Neural cell (in vitro differentiated cells): Measurements from ENCODE around the gene LIX1L. TPM values are rescaled to one million over a fixed set of nuclear protein-coding genes. Genes with fewer than 3 reads are reported as not detected.

Source experiments
- H2AFZ ChIP-seq: fragments of 200-600, 300-800 bp; sonication (generic), shearing (Covaris generic); 2 replicates; pipeline ENCODE4 v1.6.0; 2014; ENCODE audit warnings: low read depth, mild to moderate bottlenecking, antibody characterized with exemption, low read length, moderate library complexity
- H3F3A ChIP-seq: fragments of 200-600 bp; shearing (Covaris generic); 2 replicates; pipeline ENCODE4 v1.6.1; 2016; ENCODE audit warnings: mild to moderate bottlenecking, moderate library complexity, mixed read lengths, antibody characterized with exemption, low read length; ENCODE audit not compliant: insufficient read depth, poor library complexity, severe bottlenecking
- H3K27ac ChIP-seq: fragments of 200-600, 300-800 bp; sonication (generic), shearing (Covaris generic); 2 replicates; pipeline ENCODE4 v1.5.1; 2014; ENCODE audit warnings: mild to moderate bottlenecking, low read length, moderate library complexity
- H3K27me3 ChIP-seq: fragments of 300-800, 200-600 bp; sonication (generic), shearing (Covaris generic); 2 replicates; pipeline ENCODE4 v1.6.0; 2014; ENCODE audit warnings: mild to moderate bottlenecking, low read depth, low read length, moderate library complexity; ENCODE audit not compliant: insufficient read depth
- H3K36me3 ChIP-seq: fragments of 300-800, 200-600 bp; sonication (generic), shearing (Covaris generic); 2 replicates; pipeline ENCODE4 v1.5.1; 2014; ENCODE audit warnings: mild to moderate bottlenecking, antibody characterized with exemption, low read length, moderate library complexity; ENCODE audit not compliant: insufficient read depth
- H3K4me2 ChIP-seq: fragments of 300-800, 200-600 bp; sonication (generic), shearing (Covaris generic); 2 replicates; pipeline ENCODE4 v1.6.0; 2014; ENCODE audit warnings: mild to moderate bottlenecking, low read length
- H3K4me3 ChIP-seq: fragments of 300-800, 200-600 bp; sonication (generic), shearing (Covaris generic); 2 replicates; pipeline ENCODE4 v1.5.1; 2014; ENCODE audit warnings: mild to moderate bottlenecking, low read length, moderate library complexity
- H3K79me2 ChIP-seq: fragments of 200-600 bp; shearing (Covaris generic); replicated peaks from 2 replicates; pipeline ENCODE4 v1.6.0; 2014; ENCODE audit warnings: mild to moderate bottlenecking, low read length, moderate library complexity; ENCODE audit not compliant: insufficient read depth
- H3K9ac ChIP-seq: fragments of 300-800, 200-600 bp; sonication (generic), shearing (Covaris generic); 2 replicates; pipeline ENCODE4 v1.6.1; 2016; ENCODE audit warnings: mild to moderate bottlenecking, low read length, mixed read lengths
- H3K9me2 ChIP-seq: fragments of 200-600 bp; shearing (Covaris generic); 2 replicates; pipeline ENCODE4 v1.6.1; 2016; ENCODE audit warnings: mild to moderate bottlenecking, low read length, mixed read lengths; ENCODE audit not compliant: insufficient read depth
- H3K9me3 ChIP-seq: fragments of 200-600, 300-800 bp; sonication (generic), shearing (Covaris generic); 2 replicates; pipeline ENCODE4 v1.6.1; 2016; ENCODE audit warnings: mild to moderate bottlenecking, mixed run types, low read length, moderate library complexity, mixed read lengths
- H4K20me1 ChIP-seq: fragments of 200-600 bp; shearing (Covaris generic); 2 replicates; pipeline ENCODE4 v1.6.1; 2016; ENCODE audit warnings: mild to moderate bottlenecking, mixed run types; ENCODE audit not compliant: insufficient read depth
- EP300 ChIP-seq: fragments of 450-650 bp; conservative IDR thresholded peaks from 2 replicates; pipeline ENCODE4 v1.6.1; 2014; ENCODE audit warnings: antibody characterized with exemption, mild to moderate bottlenecking, moderate library complexity; ENCODE audit not compliant: poor library complexity, severe bottlenecking
- EZH2 ChIP-seq: fragments of 200-600, 300-800 bp; shearing (Covaris generic), sonication (generic); IDR thresholded peaks from 2 replicates; pipeline ENCODE4 v1.6.1; 2014; ENCODE audit warnings: antibody characterized with exemption, low read length, borderline replicate concordance, mild to moderate bottlenecking; ENCODE audit not compliant: insufficient read depth, poor library complexity, severe bottlenecking
- MXI1 ChIP-seq: fragments of 450-650 bp; conservative IDR thresholded peaks from 2 replicates; pipeline ENCODE4 v1.6.1; 2014; ENCODE audit warnings: antibody characterized with exemption, mild to moderate bottlenecking; ENCODE audit not compliant: poor library complexity, severe bottlenecking
- POLR2AphosphoS5 ChIP-seq: IDR thresholded peaks from 2 replicates; pipeline ENCODE4 v1.6.1; 2012
- RAD21 ChIP-seq: fragments of 450-650 bp; conservative IDR thresholded peaks from 2 replicates; pipeline ENCODE4 v1.6.1; 2014; ENCODE audit warnings: antibody characterized with exemption, mild to moderate bottlenecking, moderate library complexity
- SMC3 ChIP-seq: fragments of 450-650 bp; conservative IDR thresholded peaks from 2 replicates; pipeline ENCODE4 v1.6.1; 2014; ENCODE audit warnings: antibody characterized with exemption, mild to moderate bottlenecking, moderate library complexity; ENCODE audit not compliant: poor library complexity
- TAF1 ChIP-seq: IDR thresholded peaks from 2 replicates; pipeline ENCODE4 v1.6.1; 2012; ENCODE audit warnings: low read depth
- polyA plus RNA-seq: library from polyadenylated mRNA; depleted of rRNA; stranded (reverse); fragments of >200 nt; gene quantifications from 2 replicates; pipeline ENCODE4 v1.2.3, GENCODE V29; 2014
- TF ChIP-seq, protein P1 (sequence below): IDR thresholded peaks from 2 replicates; pipeline ENCODE4 v1.6.1; 2012; ENCODE audit warnings: borderline replicate concordance
- TF ChIP-seq, protein P2 (sequence below): fragments of 450-650 bp; IDR thresholded peaks from 2 replicates; pipeline ENCODE4 v1.5.1; 2014; ENCODE audit warnings: antibody characterized with exemption, mild to moderate bottlenecking, moderate library complexity; ENCODE audit not compliant: poor library complexity, severe bottlenecking

Gene LIX1L
- polyA plus RNA-seq, 1 donor from 2014 or later = 17.0 TPM

DNA sequence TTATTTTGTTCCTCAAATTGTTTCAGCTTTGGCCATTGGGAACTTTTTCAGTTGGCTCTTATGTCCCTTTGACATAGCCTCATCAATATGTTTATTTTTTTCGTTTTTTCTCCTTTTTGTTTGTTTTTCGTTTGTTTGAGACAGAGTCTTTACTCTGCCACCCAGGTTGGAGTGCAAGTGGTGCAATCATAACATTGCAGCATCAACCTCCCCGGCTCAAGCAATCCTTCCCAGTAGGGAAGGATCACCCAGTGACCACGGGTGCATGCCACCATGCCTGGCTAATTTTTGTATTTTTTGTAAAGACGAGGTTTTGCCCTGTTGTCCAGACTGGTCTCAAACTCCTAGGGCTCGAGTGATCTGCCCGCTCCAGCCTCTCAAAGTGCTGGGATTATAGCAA is 14.8 kb upstream of the LIX1L start:
- no peaks in the 10 kb centered on the region for H3F3A ChIP-seq
- TF ChIP-seq, protein P1, sequence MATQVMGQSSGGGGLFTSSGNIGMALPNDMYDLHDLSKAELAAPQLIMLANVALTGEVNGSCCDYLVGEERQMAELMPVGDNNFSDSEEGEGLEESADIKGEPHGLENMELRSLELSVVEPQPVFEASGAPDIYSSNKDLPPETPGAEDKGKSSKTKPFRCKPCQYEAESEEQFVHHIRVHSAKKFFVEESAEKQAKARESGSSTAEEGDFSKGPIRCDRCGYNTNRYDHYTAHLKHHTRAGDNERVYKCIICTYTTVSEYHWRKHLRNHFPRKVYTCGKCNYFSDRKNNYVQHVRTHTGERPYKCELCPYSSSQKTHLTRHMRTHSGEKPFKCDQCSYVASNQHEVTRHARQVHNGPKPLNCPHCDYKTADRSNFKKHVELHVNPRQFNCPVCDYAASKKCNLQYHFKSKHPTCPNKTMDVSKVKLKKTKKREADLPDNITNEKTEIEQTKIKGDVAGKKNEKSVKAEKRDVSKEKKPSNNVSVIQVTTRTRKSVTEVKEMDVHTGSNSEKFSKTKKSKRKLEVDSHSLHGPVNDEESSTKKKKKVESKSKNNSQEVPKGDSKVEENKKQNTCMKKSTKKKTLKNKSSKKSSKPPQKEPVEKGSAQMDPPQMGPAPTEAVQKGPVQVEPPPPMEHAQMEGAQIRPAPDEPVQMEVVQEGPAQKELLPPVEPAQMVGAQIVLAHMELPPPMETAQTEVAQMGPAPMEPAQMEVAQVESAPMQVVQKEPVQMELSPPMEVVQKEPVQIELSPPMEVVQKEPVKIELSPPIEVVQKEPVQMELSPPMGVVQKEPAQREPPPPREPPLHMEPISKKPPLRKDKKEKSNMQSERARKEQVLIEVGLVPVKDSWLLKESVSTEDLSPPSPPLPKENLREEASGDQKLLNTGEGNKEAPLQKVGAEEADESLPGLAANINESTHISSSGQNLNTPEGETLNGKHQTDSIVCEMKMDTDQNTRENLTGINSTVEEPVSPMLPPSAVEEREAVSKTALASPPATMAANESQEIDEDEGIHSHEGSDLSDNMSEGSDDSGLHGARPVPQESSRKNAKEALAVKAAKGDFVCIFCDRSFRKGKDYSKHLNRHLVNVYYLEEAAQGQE = no peak
- TF ChIP-seq EZH2 (no peak), RAD21 (no peak), EP300 (no peak), MXI1 (no peak), POLR2AphosphoS5 (no peak), TAF1 (no peak), SMC3 (no peak)
- TF ChIP-seq, protein P2, sequence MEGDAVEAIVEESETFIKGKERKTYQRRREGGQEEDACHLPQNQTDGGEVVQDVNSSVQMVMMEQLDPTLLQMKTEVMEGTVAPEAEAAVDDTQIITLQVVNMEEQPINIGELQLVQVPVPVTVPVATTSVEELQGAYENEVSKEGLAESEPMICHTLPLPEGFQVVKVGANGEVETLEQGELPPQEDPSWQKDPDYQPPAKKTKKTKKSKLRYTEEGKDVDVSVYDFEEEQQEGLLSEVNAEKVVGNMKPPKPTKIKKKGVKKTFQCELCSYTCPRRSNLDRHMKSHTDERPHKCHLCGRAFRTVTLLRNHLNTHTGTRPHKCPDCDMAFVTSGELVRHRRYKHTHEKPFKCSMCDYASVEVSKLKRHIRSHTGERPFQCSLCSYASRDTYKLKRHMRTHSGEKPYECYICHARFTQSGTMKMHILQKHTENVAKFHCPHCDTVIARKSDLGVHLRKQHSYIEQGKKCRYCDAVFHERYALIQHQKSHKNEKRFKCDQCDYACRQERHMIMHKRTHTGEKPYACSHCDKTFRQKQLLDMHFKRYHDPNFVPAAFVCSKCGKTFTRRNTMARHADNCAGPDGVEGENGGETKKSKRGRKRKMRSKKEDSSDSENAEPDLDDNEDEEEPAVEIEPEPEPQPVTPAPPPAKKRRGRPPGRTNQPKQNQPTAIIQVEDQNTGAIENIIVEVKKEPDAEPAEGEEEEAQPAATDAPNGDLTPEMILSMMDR = no peak
- no peaks in the 10 kb centered on the region for H3K9me2 ChIP-seq
- no peaks in the 10 kb centered on the region for H3K36me3 ChIP-seq
- no peak overlapping the region for H3K9ac ChIP-seq
- no peaks in the 10 kb centered on the region for H3K9me3 ChIP-seq
- H3K4me2 ChIP-seq = no peak overlapping the region
- H3K27me3 ChIP-seq = no peaks in the 10 kb centered on the region
- no peak overlapping the region for H3K4me3 ChIP-seq
- no peaks in the 10 kb centered on the region for H4K20me1 ChIP-seq
- H3K27ac ChIP-seq = no peak overlapping the region
- H2AFZ ChIP-seq = no peak overlapping the region
- no peaks in the 10 kb centered on the region for H3K79me2 ChIP-seq

DNA sequence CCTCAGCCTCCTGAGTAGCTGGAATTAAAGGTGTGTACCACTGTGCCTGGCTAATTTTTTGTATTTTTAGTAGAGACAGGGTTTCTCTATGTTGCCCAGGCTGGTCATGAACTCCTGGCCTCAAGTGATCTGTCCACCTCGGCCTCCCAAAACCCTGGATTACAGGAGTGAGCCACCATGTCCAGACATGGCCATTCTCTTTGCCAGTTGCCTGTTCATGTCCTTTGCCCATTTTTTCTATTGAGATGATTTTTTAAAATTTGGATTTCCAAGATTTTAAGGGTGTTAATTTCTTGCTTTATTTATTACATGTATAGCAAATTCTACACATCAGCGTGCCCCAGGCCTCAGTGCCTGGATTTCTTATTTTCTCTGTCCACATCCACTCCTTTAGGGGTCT is 9.5 kb upstream of the LIX1L start:
- Histone ChIP-seq H3K9ac (no peak overlapping the region), H3K79me2 (no peaks in the 10 kb centered on the region), H3K4me3 (no peak overlapping the region), H3K27me3 (peaks cover under 1% of the 10 kb centered on the region), H2AFZ (no peak overlapping the region), H3K9me2 (no peaks in the 10 kb centered on the region), H3K27ac (no peak overlapping the region), H3K4me2 (no peak overlapping the region), H3K36me3 (no peaks in the 10 kb centered on the region), H3F3A (peaks cover 7% of the 10 kb centered on the region), H3K9me3 (no peaks in the 10 kb centered on the region), H4K20me1 (no peaks in the 10 kb centered on the region)
- TF ChIP-seq, protein P2 = no peak
- TF ChIP-seq TAF1 (no peak), POLR2AphosphoS5 (no peak), EP300 (no peak), RAD21 (no peak), SMC3 (no peak), MXI1 (no peak), EZH2 (no peak)
- TF ChIP-seq, protein P1 = no peak
